GM10248 (cell line): ENCODE results near the gene RYK.

ENCODE experiments used
- CTCF ChIA-PET: fragments of 300-600 bp; sonication (Branson Sonifier 250); formaldehyde crosslinking; extraction: SDS; loops from one replicate; lab custom pipeline; 2021; ENCODE audit warnings: antibody characterized with exemption; lab: Yijun Ruan, JAX
- POLR2A ChIA-PET: fragments of 350-650 bp; sonication (Branson Sonifier 250); formaldehyde crosslinking; extraction: SDS; loops from one replicate; lab custom pipeline; 2020; ENCODE audit warnings: antibody characterized with exemption; lab: Yijun Ruan, JAX
- DNase-seq: peaks from one replicate; pipeline ENCODE4 v3.0.0; 2012; ENCODE audit errors: extremely low spot score
- TF ChIP-seq, protein P1 (sequence below): IDR thresholded peaks from 2 replicates; pipeline ENCODE4 v1.5.1; 2012; ENCODE audit warnings: mild to moderate bottlenecking, low read depth; ENCODE audit errors: extremely low read depth, missing control alignments, control extremely low read depth

RYK gene

GRCh38 chr3:134153761-134154160 is 96.9 kb downstream of the RYK start:
- POLR2A ChIA-PET = no interaction called here
- no peak for DNase-seq

GRCh38 chr3:134150476-134150875 is 100.2 kb downstream of the RYK start:
- CTCF ChIA-PET = interaction anchor here (1.1 to 1.6 kb wide), 2 partner anchors 14 to 62 kb away, joined by 3 to 5 read pairs; no protein-coding TSS in a partner anchor
- TF ChIP-seq, protein P1, sequence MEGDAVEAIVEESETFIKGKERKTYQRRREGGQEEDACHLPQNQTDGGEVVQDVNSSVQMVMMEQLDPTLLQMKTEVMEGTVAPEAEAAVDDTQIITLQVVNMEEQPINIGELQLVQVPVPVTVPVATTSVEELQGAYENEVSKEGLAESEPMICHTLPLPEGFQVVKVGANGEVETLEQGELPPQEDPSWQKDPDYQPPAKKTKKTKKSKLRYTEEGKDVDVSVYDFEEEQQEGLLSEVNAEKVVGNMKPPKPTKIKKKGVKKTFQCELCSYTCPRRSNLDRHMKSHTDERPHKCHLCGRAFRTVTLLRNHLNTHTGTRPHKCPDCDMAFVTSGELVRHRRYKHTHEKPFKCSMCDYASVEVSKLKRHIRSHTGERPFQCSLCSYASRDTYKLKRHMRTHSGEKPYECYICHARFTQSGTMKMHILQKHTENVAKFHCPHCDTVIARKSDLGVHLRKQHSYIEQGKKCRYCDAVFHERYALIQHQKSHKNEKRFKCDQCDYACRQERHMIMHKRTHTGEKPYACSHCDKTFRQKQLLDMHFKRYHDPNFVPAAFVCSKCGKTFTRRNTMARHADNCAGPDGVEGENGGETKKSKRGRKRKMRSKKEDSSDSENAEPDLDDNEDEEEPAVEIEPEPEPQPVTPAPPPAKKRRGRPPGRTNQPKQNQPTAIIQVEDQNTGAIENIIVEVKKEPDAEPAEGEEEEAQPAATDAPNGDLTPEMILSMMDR = no peak
- POLR2A ChIA-PET = no interaction called here
- DNase-seq = no peak

More at GRCh38 chr3:134153761-134154160, 96.9 kb downstream of the RYK start:
- CTCF ChIA-PET = no interaction called here
- TF ChIP-seq, protein P1 = no peak

DNA sequence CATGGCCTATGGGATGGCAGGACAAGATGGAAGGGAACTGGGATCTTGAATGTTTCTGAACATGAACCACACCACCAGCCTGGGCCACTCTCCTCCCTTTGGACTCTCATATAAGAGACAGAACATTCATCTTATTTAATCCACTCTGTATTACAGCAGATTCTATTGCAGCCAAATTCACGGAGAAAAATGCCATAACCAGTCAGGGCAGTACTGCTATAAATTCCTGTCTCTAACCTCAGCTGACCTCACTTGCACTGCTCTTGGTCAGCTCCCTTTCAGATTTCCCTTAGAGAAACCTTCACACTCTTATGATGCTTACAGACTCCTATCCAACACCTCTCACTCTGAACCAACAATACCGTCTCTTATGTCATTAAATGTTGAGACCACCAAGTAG is 101.4 kb downstream of the RYK start:
- TF ChIP-seq, protein P1 = no peak
- ChIA-PET CTCF (interaction anchor here (0.8 to 1.3 kb wide), 2 partner anchors 15 to 20 kb away, joined by 3 read pairs; no protein-coding TSS in a partner anchor), POLR2A (no interaction called here)

DNA sequence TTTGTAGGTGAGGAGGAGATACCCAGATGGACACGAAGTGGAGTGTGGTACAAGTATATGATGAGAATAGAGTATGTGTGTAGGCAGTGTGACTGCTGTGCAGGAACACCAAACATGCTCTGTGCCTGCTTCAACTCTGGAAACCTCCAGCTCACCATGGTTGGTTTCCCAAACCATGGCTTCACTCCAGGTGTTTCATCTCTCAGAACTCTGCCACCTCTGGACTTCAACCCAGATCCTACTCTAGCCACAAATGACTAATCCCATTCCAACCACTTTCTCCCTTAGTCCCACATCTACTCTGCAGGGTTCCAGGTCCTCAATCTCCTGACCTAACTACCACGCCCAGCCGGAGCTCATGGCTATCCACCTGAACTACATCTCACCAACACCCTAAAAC is 102.1 kb downstream of the RYK start:
- ChIA-PET CTCF (interaction anchor here (0.8 to 1.3 kb wide), 3 partner anchors 16 to 22 kb away, joined by 3 read pairs; no protein-coding TSS in a partner anchor), POLR2A (no interaction called here)
- TF ChIP-seq, protein P1 = no peak

More for the DNA sequence above, 101.4 kb downstream of the RYK start:
- DNase-seq = no peak

GRCh38 chr3:134147411-134147810 is 103.2 kb downstream of the RYK start:
- ChIA-PET POLR2A (no interaction called here), CTCF (interaction anchor here (1.0 kb wide), 1 partner anchor 17 kb away, joined by 3 read pairs; no protein-coding TSS in a partner anchor)
- no peak for DNase-seq
- TF ChIP-seq, protein P1 = no peak

More for the DNA sequence above, 102.1 kb downstream of the RYK start:
- no peak for DNase-seq

- ChIA-PET CTCF (interaction anchor here (1.0 kb wide), 1 partner anchor 18 kb away, joined by 3 read pairs; no protein-coding TSS in a partner anchor), POLR2A (no interaction called here)
- DNase-seq = no peak
- TF ChIP-seq, protein P1 = no peak
Measured at GRCh38 chr3:134146666-134147065, 104.0 kb downstream of the RYK start.

DNA sequence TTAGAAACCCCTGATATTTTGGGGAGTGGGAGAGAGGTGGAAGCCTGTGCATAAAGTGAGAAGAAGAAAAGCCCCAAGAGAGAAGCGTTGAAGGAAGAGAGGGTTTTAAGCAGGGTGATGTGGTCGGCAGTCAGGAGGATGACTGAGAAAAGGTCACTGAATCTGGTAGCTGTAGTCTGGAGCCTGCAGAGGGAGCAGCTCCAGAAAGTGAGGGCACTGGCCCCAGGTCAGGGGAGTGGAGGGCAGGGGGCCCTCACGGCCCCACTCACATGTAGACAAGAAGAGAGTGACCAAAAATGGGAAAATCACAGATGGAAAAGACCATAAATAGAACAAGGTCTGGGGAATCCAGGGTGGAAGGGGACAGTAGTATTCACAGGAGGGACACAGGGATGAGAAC is 105.5 kb downstream of the RYK start:
- ChIA-PET POLR2A (no interaction called here), CTCF (no interaction called here)
- no peak for DNase-seq
- TF ChIP-seq, protein P1 = no peak
